Central memory CD4-positive, alpha-beta T cell (primary cell): Measurements from ENCODE around the gene HMCES.
A peak's percentile ranks its signal among the peaks of the same experiment; 100 is the strongest.
"Not testable (repeated sequence)": the region's sequence is repeated elsewhere in the genome, so short reads cannot be mapped to it uniquely, and the experiment has no call there.

Experiments
- DNase-seq: peaks from one replicate; pipeline ENCODE4 v3.0.0; 2022

The HMCES gene

GRCh38 chr3:129257609-129258008 lies 21.1 kb upstream of the HMCES start:
- DNase-seq: no peak

- no peak for DNase-seq
Observed at GRCh38 chr3:129259612-129260477, 18.8 kb upstream of the HMCES start.

GRCh38 chr3:129260606-129261005 lies 18.1 kb upstream of the HMCES start:
- DNase-seq: no peak

- DNase-seq: no peak
Observed at GRCh38 chr3:129261894-129262293, 16.8 kb upstream of the HMCES start.

- no peak for DNase-seq
Observed at GRCh38 chr3:129263161-129263910, 15.3 kb upstream of the HMCES start.

- not testable (repeated sequence) for DNase-seq
Observed at GRCh38 chr3:129264994-129265393, 13.7 kb upstream of the HMCES start.

GRCh38 chr3:129266651-129267050 lies 12.0 kb upstream of the HMCES start:
- DNase-seq: no peak

- no peak for DNase-seq
Observed at GRCh38 chr3:129268396-129268795, 10.3 kb upstream of the HMCES start.

- DNase-seq: no peak
Observed at GRCh38 chr3:129271674-129272073, 7.0 kb upstream of the HMCES start.

- no peak for DNase-seq
Observed at GRCh38 chr3:129276385-129276784, 2.3 kb upstream of the HMCES start.

- DNase-seq: no peak
Observed at GRCh38 chr3:129277829-129278271, 820 bp upstream of the HMCES start.

- DNase-seq: peak; percentile 55
Observed at GRCh38 chr3:129278966-129279906, 566 bp downstream of the HMCES start.

- DNase-seq: no peak
Observed at GRCh38 chr3:129280183-129280582, 1.5 kb downstream of the HMCES start.

- DNase-seq: no peak
Observed at GRCh38 chr3:129281726-129282125, 3.1 kb downstream of the HMCES start.

GRCh38 chr3:129282727-129283327 lies 4.2 kb downstream of the HMCES start:
- DNase-seq: peak; percentile 36

- no peak for DNase-seq
Observed at GRCh38 chr3:129286081-129286480, 7.4 kb downstream of the HMCES start.

GRCh38 chr3:129288446-129288845 lies 9.8 kb downstream of the HMCES start:
- no peak for DNase-seq

GRCh38 chr3:129289201-129289921 lies 10.7 kb downstream of the HMCES start:
- no peak for DNase-seq

- no peak for DNase-seq
Observed at GRCh38 chr3:129291236-129291886, 12.7 kb downstream of the HMCES start.

GRCh38 chr3:129295286-129295685 lies 16.6 kb downstream of the HMCES start:
- no peak for DNase-seq
